SW 1271 (cell line): ENCODE results near the gene MARCHF10.
"Not testable (repeated sequence)": the region's sequence is repeated elsewhere in the genome, so short reads cannot be mapped to it uniquely, and the experiment has no call there.

Source experiments
- DNase-seq, 2 experiments: peaks; one replicate each; lab custom pipeline; 2025; lab: John Stamatoyannopoulos, UW

The MARCHF10 gene

GRCh38 chr17:62717889-62718288 is 90.2 kb downstream of the MARCHF10 start:
- DNase-seq, result no peak

DNA sequence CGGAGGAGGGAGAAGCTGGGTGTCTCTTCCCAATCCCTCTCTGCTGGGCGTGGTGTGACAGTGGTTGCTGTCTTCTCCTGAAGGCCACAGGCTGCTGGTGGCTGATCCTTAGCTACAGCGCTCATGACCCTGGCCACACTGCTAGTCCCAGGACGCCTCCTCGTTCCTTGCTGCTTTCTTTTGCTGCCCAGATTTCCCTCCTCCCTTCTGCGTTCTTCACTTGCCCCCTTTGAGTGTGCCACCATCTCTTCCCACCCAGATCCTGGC is 90.6 kb downstream of the MARCHF10 start:
- DNase-seq, result no peak

DNA sequence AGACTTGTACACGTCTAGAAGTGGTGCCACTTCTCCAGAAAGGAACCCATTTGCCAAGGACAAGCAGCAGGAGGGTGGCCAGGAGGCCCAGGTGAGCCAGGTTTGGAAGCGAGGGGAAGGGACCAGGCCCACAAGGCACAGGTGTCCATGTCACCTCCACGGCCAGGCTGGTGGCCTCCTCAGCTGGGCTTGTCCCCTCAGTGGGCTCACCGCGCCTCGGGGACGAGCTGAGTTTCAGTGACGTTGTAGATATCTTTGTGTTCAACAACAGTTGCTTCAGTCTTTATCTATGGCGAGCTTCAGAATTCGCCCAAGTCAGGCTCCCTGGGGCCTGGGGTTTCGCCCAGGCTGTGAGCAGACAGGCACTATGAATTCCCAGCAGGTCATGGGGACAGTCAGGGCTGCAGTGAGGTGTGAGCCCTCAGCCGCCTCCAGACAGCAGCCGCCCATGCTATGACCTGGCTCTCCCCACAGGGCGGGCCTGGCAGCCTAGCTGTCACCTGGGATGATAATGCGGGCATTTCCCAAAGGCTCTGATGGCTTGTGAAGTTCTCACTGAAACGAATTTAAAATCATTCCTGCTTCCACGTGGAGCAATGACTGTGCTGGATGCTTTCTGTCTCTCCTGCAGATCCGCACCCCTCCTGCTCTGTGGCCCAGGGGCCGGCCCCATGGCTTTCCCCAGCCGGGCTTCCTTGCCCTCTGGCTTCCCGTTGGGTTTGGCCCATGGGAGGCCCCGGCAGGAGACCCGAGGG is 91.1 kb downstream of the MARCHF10 start:
- no peak for DNase-seq

- DNase-seq, result no peak
Observed at GRCh38 chr17:62715882-62716390, 92.2 kb downstream of the MARCHF10 start.

GRCh38 chr17:62714016-62714777 is 93.9 kb downstream of the MARCHF10 start:
- DNase-seq, result no peak

- no peak for DNase-seq
Observed at GRCh38 chr17:62713086-62713881, 94.8 kb downstream of the MARCHF10 start.

DNA sequence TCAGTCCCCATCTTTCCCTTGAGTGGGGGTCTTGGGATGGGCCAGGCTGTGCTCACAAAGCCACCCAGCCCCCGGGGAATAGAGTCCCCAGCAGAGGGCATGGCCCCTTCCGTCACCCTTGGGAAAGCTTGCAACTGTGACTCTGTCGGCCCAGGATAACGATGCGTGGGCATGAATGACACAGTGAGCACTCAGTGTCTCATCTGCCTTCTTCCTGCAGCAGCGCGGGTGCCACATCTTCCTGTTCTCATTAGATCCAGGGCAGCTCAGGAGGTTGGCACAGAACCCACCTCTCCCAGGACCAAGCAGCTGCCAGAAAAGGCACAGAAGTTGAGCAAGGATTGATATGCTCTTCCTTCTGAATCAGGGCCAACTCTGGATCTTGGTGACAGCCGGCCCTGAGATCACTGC is 95.9 kb downstream of the MARCHF10 start:
- no peak for DNase-seq

- DNase-seq, result no peak
Observed at GRCh38 chr17:62708587-62708986, 99.5 kb downstream of the MARCHF10 start.

DNA sequence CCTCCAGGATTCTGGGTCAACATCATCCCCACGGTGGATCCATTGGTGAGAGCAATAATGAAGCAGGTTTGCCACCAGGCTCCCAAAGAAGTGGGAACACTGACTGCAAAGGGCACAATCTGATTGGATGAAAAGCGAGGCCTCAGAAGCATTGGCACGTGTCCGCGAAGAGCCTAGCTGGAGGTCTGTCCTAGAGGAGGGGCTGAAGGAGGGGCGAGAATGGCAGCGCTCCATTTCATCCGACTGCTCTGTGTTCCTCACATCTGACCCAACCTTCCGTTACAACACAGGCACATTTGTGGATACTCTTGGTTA is 100.7 kb downstream of the MARCHF10 start:
- DNase-seq, result no peak

DNA sequence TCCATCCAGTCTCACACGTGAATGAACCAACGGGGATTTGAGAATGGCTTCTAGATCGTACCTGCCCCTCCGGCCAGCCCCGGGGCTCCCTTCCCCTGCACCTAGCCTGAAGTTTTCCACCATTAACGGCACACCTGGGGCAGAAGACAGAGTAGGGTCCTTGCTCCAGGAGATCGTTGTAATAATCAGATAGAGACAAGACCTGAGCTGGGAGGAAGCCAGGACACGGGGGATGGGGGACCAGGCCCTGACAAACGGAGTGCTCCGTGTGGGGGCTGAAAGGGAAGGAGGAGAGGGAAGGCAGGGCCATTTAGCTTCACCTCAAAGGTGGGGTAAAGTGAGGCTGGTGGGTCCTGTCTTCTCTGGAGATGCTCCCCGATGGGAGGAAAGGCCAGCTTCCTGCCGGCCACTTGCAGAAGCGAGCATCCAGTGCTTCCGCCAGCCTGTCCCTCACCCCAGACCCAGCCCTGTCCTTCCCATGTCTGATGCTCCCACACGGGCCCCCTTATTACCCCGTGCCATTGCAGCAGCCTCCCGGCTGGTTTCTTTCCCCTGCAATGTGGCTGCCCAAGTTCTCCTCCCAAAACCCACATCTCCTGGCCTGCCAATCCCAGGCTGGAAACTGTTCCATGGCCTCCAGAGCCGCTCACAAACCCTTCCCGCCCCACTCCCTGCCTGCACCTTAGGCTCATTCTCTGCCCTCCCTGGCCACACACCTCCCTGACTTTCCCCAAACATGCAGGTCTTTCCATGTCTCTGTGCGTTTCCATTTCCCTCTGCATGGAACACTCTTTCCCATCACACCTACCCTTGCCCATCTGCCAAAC is 101.3 kb downstream of the MARCHF10 start:
- DNase-seq, result no peak

GRCh38 chr17:62705778-62706597 is 102.1 kb downstream of the MARCHF10 start:
- no peak for DNase-seq

DNA sequence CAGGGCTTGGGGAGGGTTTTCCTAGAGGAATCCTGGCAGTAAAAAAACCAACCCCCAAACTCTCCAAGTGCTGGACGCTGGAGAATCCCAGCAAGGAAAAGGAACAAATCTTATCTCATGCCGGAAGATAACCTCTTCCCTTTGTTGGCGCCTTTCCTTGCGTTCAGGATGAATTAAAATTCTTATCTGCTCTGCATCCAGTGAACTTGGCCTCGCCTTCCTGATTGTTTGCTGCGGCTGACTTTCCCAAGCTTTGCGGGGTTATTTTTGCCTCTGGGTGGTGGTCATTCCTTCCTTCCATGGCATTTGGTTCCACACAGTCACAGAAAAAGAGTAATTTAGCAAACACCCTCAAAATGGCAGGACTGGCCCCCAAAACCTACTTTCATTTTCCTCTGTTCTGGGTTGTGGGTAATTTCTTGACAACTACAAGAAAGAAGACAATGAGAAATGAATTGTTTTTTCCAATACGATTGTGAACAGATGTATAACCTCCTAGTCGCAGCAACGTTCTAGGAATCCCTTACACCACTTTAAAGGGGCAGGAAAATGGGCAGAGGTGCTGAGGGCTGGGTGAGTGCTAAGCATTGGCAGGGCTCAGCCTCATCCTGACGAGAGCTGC is 102.8 kb downstream of the MARCHF10 start:
- DNase-seq, result no peak

GRCh38 chr17:62704381-62704971 is 103.6 kb downstream of the MARCHF10 start:
- no peak for DNase-seq

- peak in 1 of 2 experiments; percentile 58 for DNase-seq
Observed at GRCh38 chr17:62703776-62704380, 104.2 kb downstream of the MARCHF10 start.

DNA sequence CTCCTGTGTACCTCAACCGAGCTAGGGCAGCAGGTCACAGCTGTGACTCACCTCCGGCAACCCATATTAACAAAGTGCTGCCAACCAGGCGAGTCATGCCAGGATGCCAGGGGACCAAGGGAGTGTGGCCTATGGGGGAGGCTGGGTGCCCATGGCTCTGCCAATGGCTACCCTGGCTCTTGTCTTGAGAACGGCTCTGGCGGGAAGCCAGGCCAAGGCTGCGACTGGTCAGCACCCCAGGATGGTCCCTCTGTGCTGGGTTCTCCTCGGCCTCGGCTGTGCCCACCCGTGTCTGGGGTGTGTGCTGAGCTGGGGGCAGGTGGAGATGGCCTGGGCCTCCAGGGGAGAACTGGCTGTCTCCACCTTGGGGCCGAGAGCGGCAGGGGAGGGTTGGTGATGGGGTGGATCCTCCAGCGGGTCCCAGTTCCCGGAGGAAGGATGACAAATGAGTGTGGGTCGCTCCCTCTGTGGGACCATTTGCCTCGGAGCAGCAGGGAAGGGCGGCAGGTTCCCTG is 104.8 kb downstream of the MARCHF10 start:
- peak; percentile 48 to 69 for DNase-seq

DNA sequence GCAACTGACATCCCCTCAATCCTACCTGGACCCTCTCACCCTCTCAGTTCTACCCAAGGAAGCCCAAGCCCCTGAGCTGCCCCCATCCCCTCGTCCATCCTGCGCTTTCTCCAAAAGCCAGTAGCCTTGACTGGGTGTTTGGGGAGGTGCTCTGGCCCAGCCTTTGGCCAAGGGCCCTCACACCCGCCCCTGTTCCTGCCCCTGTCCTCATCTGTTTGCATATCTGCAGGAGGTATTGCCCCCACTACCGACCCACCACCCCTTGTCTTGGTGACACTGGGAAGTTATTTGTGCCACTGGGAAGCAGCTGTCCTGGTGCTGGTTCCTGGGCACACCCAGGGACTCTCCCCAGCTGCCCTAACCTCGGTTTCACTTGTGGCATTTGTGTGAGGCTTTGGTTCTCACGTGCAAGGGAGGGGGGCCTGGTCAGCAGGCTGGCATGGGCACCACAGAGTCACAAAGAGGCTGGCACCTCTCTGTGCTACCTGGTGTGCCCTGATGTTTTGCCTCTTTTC is 105.3 kb downstream of the MARCHF10 start:
- no peak for DNase-seq

- DNase-seq, result no peak
Observed at GRCh38 chr17:62701706-62702085, 106.4 kb downstream of the MARCHF10 start.

DNA sequence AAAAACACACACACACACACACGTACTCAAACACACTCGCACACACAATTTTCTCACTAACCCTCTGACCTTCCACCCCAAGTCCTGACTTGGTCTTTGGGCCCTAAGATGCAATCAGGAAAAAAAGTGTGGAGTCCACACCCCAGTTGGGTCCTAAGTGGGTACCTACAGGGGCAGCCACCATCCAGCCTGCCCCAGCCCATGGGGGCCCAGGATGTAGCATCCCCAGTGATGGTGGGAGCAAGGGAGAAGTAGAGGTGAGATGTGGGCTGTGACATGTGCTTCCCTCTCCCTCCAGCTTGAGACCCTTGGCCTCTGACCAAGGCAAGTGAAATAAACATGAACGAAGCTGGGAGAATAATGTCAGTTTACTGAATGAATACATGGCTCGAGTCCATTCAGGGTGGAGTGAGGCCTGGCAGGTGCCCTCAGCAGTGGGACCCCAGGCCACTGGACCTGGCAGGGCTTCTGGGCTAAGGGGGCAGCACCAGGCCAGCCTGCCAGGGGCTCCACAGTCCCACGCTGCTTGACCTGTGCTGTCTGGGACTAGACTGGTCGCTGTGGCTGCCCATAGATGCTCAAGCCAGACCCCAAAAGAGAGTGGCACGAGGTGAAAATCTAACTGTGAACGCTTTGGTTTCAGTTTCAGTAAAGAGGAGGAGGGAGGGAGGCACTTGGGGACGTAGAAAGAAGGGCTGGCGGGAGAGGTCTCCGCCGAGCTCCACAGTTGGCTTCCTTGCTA is 107.0 kb downstream of the MARCHF10 start:
- DNase-seq, result no peak

GRCh38 chr17:62698459-62698858 is 109.7 kb downstream of the MARCHF10 start:
- not testable (repeated sequence) for DNase-seq
